NCI-H82 treated with DMSO at 0.1 percent for 48 hours (cell line): Measurements from ENCODE around the gene KCNMB1.
"Not testable (repeated sequence)": the region's sequence is repeated elsewhere in the genome, so short reads cannot be mapped to it uniquely, and the experiment has no call there.

Experiments used
- DNase-seq: peaks from one replicate; lab custom pipeline; 2025; ENCODE audit not compliant: unreplicated experiment; lab: John Stamatoyannopoulos, UW

The KCNMB1 gene

GRCh38 chr5:170378740-170379139 is 10.4 kb downstream of the KCNMB1 start:
- no peak for DNase-seq

GRCh38 chr5:170377027-170377426 is 12.1 kb downstream of the KCNMB1 start:
- no peak for DNase-seq

DNA sequence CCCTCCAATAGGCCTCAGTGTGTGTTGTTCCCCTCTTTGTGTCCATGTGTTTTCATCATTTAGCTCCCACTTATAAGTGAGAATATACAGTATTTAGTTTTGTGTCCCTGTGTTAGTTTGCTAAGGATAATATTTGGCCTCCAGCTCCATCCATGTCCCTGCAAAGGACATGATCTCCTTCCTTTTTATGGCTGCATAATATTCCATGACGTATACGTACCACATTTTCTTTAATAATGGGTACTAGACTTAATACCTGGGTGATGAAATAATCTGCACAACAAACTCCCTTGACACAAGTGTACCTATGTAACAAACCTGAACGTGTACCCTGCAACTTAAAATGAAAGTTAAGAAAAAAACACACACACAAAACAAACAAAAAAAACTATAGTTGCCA is 12.6 kb downstream of the KCNMB1 start:
- DNase-seq: not testable (repeated sequence)

DNA sequence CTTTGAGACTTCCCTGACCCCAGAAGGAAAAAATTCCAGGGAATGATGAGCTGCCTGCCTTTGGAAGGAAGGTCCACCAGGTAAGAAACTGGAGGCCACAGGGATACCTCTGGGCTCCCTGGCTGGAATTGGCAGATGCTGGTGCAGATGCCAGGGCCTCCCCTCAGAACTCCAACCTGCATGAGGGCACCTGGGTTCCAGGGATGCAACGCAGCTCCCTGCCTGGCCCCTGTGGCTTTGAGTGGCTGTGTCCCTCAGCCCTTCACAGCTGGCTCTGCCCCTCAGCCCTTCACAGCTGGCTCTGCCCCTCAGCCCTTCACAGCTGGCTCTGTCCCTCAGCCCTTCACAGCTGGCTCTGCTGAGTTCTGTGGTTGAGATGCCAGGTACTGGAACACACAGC is 13.9 kb downstream of the KCNMB1 start:
- no peak for DNase-seq

- DNase-seq: no peak
Measured at GRCh38 chr5:170372971-170373370, 16.2 kb downstream of the KCNMB1 start.

GRCh38 chr5:170368586-170368985 is 20.6 kb downstream of the KCNMB1 start:
- DNase-seq: no peak

- no peak for DNase-seq
Measured at GRCh38 chr5:170366276-170366675, 22.9 kb downstream of the KCNMB1 start.

DNA sequence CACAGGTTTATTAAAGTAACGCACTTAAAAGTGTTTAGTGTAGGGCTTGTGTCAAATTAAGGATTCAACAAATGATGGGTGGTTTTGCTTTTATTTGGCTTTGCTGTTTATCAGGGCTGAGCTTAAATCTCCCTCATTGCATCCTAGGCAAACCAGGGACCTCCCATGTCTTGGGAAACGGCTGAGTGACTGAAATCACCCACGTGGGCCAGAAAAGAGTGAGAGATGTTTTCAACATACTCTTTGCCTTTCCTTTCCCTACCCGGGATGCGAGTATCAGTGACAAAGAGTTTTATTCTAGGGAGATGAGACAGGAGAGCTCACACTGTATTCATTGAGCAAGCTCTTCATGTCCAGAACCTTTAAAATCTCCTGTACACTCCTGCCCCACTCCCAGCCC is 23.3 kb downstream of the KCNMB1 start:
- no peak for DNase-seq

- DNase-seq: no peak
Measured at GRCh38 chr5:170365011-170365410, 24.2 kb downstream of the KCNMB1 start.

GRCh38 chr5:170363671-170364070 is 25.5 kb downstream of the KCNMB1 start:
- no peak for DNase-seq

DNA sequence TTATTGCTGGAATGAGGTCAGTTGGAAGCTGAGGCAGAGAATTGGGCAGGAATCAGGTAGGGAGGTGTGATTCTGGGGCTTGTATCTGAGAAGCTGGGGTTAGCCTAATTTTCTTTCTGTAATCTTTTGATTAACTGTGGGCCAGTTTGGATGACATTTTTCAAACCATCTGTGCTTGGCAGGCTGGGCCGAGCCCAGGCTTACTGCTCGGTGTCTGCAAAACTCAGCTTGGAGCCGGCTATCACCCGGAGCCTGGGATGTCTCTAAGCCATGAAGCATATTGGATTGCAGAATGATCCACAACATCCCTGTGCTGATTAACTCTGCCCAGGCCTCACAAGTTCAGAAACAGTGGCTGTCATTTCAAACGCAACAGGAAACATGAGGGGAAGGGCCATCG is 26.5 kb downstream of the KCNMB1 start:
- DNase-seq: no peak

DNA sequence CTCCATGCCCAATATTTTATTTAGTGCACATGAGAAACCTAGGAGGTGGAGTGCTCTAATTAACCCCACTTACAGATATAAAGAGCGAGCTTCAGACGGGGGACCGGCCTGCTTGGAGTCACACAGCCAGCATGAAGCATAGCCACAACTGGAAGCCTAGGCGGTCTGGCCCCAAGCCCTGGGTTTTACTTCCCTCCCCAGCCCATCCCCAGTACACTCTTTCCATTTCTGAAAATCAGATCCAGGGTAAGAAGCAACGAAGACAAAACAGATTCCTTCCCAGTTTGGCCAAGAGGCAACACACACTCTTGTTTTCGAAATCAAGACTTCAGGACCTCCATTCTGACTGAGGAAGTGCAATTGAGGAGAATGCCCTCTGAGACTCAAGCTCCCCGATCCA is 27.1 kb downstream of the KCNMB1 start:
- no peak for DNase-seq

GRCh38 chr5:170361616-170362015 is 27.6 kb downstream of the KCNMB1 start:
- no peak for DNase-seq

- no peak for DNase-seq
Measured at GRCh38 chr5:170361116-170361515, 28.1 kb downstream of the KCNMB1 start.

DNA sequence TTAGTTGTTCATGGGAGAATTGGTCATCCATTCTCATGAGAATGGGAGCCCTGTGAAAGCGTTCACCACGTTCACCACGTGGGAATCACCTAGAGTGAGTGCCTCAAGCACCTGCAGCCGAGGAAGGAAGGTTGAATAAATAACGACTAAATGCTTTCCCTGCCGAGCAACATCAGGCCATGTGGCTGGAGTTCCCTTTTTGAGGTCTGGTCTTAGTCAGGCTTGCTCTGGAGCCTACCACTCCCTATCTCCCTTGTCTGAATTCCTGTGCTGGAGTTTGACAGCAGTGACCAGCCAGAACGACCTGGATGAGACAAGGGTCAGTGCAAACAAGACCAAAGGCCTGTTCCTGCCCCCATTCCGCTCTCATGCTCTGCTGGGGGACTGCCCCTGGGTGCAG is 28.5 kb downstream of the KCNMB1 start:
- DNase-seq: no peak

DNA sequence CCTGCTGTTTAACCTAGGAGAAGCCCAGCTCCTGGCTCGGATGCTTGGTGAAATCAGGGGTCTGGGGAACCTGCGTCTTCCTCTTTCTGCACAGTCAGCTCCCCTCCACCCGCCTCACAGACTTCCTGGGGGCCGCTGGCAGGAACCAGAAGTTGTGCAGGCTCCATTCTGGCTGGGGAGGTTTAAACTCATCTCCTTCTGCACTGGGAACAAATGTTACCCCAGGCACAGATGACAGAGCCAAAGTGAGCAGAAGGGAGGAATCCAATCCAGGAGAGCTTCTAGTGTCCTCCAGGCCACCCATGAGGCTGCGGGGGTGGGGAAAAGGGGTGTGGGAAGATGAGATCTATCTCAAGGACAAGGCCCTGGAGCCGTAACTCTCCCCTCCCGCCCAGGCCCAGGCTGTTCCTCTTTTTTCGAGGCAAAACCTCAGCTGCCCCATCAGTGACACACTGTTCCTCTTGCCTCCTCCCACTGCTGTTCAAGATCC is 31.2 kb downstream of the KCNMB1 start:
- DNase-seq: no peak

DNA sequence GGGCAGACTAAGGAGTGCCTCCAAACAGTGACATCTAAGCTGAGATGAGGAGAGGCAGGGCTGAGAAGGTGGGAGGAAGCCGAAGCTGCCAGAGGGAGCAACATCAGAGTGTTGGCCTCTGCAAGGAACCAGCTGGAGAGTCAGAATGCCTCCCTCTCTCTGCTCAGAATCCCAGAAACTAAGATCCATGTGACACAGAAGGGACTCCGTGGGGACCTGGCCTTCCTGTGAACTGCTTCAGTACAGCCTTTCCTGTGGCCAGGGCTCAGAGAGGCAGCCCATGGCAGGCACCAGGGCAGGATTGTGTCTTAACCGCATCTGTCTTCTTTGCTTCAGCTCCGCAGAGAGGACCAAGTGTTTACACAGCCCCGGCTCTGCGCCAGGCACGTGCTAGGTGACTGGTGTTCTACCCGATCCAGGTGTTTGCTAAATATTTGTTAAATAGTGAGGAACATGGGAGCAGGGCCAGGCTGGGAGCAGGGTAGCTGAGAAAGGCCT is 33.5 kb downstream of the KCNMB1 start:
- no peak for DNase-seq

- DNase-seq: no peak
Measured at GRCh38 chr5:170353961-170354360, 35.2 kb downstream of the KCNMB1 start.

DNA sequence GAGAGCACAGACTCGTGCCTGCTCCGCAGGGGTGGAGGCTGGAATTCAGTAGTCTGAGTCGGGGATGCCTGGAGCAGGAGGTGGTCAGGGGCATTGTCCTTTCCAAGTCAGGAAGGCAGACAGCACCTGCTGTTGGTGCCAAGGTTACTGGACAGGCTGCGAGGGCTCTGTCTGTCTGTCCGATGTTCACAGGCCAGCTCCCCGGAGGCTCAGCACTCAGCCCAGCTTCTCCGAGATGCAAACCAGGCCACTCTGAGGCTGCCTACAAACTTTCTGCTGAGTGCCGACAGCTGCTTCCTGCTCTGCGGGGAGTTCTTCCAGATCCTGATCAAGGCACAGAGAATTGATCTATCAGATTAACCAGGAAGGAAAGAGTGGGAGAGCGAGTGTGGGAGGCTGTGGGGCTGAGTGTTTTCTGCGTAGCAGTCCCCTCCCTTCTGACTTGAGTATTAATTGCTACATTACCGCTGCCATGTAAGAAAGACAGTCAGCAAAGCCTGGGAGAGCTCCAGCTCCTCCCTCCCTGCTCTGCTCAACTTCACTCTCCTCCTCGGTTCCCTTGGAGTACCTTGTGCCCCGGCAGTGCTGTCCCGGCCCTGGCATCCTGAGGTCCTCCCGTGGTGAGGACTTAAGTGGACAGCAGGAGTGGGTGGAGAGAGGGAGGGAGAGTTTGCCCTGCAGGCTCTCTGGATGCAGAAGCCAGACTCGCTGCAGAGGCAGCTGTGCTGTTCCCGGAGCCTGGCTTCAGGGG is 36.0 kb downstream of the KCNMB1 start:
- no peak for DNase-seq

DNA sequence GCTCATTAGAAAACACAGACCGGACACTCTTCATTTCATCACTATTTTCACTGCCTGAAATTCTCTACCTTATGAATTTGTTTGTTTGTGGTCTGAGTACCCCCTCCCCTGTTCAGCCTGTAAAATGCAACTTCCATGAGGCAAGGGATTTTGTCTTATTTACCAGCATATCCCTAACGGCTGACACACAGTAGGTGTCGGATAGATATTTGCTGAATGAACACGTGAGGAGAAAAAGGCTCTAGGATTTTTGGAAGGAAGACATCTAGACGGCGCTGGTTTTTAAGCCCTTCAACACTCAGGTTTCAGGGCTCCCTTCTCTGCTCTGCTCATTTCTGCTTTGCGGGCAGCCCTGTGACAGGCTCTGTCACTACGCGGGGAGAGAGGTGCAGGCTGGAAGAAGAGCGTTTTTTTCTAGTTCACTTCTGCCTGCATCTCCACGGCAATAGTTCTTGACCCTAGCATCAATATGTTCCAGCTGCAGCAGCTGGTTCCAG is 41.0 kb downstream of the KCNMB1 start:
- no peak for DNase-seq

DNA sequence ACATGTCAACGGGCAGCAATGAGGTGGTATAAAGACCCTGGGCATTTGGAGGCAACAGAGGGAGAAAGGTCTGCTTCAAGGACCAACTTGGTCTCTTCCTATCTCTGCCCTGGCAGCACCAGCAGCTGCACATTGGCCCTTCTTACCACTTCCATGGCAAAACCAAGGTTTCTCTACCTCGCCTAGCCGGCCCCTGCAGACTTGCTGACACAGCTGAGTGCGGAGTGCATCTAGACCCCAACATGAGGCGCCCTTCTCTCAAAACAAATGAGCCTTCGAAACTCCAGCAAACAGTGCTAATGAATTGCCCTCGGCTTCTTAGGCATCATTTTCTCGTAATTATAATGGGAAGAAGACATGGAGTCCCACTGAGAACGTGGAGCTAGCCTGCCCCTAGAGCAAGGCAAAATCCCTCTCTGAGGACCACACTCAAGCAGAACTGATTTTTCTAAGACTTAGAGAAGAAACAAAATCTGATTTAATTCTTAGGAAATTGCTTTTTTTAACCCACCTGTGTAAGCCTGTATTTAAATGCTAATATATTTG is 42.1 kb downstream of the KCNMB1 start:
- DNase-seq: no peak

DNA sequence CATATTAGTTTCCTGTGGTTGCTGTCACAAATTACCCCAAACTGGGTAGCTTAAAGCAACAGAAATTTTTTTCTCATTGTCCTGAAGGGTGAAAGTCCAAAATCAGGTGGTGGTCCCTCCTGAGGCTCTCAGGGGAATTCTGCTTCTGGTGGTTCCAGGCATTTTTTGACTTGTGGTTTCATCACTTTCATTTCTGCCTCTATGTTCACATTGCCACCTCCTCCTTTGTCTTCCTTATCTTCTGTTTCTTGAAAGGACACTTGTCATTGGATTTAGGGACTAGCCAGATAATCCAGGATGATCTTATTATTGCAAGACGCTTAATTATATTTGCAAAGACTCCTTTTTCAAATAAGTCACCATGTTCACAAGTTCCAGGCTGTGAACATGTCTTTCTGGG is 43.2 kb downstream of the KCNMB1 start:
- DNase-seq: no peak
